NCI-H1105 (cell line): ENCODE data around the gene RSAD2.

Source experiments
- DNase-seq: peaks from one replicate; lab custom pipeline; 2025; lab: John Stamatoyannopoulos, UW

Gene RSAD2

GRCh38 chr2:6906165-6906741 lies 28.7 kb downstream of the RSAD2 start:
- DNase-seq, result peak; percentile 21

- DNase-seq, result no peak
These were observed 30.7 kb downstream of the RSAD2 start for GRCh38 chr2:6908291-6908690.

DNA sequence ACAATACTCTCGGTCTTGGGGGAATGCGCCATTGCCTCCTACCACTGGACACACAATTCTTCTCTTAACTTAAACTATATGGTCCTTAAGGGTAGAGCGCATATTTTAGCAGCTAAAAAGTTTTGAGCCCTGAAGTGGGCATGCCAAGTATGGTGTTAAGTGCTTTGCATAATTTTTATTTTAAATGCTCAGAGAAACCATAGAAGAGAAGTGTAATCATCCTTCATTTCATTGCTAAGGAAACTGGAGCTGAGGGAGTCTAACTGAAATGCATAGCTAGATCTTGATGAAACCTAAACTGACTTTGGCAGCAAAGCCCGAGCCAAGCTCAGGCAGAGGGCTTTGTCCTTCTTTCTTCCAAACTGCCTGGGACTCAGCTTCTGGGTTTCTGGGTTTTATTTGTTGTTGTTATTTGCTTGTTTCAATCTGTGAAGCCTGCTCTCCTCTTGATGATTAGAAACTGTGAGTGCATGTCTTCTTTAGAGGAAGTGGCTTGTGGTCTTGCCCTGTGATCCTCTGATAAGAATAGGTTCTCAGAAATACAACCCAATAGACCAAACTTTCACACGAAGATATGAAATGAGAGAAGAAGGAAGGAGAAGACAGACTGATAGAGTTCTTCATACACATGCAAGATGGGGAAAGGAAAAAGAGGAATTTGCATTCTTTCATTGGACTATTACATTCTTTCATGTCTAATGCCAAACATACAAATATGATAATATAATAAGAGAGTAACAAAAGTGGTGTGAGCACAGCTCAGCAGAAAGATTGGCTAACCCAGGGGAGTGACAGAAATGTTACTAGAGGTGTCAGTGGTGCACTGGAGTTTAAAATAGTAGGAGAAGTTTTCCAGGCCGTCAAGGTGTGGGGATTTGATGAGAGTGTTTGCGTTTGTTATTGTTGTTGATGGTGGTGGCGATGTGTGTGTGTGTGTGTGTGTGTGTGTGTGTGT lies 32.1 kb downstream of the RSAD2 start:
- no peak for DNase-seq

DNA sequence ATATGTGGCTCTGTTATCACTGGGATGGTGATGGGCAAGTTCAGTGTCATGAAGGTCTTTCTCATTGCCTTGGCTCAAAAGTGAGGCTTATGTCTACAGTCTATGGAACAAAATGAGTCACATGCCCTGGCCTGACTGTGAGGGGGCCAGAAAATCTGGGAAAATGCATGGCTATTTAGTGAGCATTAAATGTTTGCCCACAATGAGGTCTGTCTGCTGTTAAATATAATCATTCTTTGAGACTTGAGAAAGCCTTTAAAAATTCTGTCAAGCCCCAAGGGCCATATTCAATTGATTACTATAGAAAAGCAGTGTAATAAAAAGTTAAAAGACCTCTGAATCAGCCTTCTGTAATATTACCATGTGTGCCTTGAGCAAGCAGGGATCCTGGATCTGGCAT lies 34.1 kb downstream of the RSAD2 start:
- DNase-seq, result no peak

GRCh38 chr2:6913415-6914157 lies 36.0 kb downstream of the RSAD2 start:
- DNase-seq, result no peak

- DNase-seq, result no peak
These were observed 37.3 kb downstream of the RSAD2 start for GRCh38 chr2:6914828-6915227.

- DNase-seq, result no peak
These were observed 37.8 kb downstream of the RSAD2 start for GRCh38 chr2:6915399-6915798.

GRCh38 chr2:6916224-6916623 lies 38.6 kb downstream of the RSAD2 start:
- no peak for DNase-seq

- no peak for DNase-seq
These were observed 39.1 kb downstream of the RSAD2 start for GRCh38 chr2:6916736-6917070.

GRCh38 chr2:6917071-6917760 lies 39.6 kb downstream of the RSAD2 start, which contains the start of gene RNF144A:
RNF144A (plus strand) TSS chr2:6917412; CDS start chr2:6996927, 79,515 bp downstream.
- DNase-seq, result peak; percentile 41

DNA sequence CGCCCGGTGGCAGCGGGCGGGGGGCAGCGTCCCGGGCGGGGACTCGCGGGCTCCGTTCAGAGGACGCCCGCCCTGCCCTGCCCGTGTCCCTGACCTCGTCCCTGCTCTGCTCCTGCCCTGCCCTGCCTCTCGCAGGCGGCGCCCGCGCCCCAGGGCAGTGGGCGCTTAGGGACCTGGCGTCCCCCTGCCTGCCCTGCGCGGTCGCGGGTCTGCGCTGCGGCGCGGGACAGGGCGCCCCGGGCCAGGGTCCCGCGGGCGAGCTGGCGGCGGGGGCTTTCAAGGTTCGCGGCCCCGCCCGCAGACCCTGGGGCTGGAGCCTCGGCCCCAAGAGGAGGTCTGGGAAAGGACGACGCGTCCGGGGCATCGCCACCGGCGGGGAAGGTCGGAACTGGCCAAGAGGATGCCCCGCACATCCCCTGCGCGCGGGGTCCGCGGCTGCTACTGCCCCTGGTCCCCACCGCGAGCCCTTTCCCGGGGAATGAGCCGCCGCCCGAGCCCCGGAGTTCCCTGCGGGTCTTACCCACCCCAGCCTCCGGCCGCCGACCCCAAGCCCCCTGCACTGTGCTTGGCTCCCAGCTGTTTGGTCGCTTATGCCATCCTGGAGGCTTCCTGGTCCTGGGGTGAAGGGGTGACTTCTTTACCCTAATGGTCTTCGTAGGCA lies 40.3 kb downstream of the RSAD2 start:
- DNase-seq, result no peak

DNA sequence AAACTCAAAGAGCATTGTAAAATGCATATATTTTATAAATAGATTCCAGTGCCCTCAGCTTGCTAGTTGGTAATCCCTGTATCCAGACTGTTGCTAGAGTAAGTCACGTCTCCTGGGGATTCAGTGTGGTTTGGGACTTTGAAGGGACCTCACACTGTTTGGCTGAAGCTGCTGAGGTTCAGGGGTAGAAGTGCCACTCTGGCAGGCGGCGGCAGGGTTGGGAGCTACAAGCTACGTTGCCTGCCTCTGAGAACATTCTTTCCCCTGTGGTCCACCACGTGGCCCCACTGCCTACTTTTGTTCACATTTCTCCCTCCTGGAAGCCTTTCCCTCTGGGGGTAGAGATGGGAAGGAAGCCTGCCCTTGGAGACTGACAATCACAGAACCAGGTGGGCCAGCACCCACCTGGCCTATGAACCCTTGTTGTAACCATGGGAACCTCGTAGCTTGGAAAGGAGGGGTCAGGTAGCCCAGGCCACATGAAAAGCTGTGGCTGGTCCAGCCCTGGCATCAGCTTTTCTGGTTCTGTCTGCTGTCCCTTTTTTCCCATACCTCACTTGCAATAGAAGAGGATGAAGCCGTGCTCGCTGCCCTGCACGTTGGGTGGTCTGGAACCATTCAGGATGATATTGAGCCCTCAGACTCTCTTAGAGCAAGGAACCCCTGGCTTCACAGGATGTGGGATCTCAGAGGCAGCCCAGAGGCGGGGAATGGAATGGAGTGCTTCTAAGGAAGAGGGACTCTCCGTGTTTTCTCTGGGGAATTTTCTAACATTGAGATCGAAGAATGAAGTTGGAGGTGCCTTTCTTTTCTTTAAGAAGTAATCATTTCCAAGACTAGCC lies 42.5 kb downstream of the RSAD2 start:
- DNase-seq, result no peak

GRCh38 chr2:6920743-6921064 lies 43.1 kb downstream of the RSAD2 start:
- DNase-seq, result no peak

GRCh38 chr2:6921321-6921922 lies 43.8 kb downstream of the RSAD2 start:
- DNase-seq, result no peak

DNA sequence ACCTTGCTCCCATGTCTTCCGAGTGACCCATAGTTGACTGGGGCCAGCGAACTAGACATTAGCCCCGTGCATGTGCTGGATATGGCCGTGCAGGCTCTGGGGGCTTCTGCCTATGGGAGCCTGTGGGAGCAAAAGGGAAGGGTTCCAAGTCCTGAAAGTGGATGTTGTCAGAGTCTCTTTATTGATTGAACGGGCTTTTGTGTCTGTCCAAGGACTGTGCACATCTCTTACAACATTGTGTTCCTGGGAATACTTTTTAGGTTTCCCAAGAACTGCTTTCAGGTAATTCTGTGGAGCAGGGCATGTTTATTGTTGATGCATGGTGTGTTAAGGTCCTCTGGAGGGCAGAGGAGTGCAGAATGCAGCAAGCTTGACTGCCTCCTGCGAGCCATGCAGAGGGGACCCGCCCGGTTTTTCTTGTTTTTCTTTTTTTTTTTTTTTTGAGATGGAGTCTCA lies 44.7 kb downstream of the RSAD2 start:
- DNase-seq, result no peak

- no peak for DNase-seq
These were observed 45.7 kb downstream of the RSAD2 start for GRCh38 chr2:6923319-6923718.

GRCh38 chr2:6924101-6924923 lies 46.7 kb downstream of the RSAD2 start:
- DNase-seq, result no peak

DNA sequence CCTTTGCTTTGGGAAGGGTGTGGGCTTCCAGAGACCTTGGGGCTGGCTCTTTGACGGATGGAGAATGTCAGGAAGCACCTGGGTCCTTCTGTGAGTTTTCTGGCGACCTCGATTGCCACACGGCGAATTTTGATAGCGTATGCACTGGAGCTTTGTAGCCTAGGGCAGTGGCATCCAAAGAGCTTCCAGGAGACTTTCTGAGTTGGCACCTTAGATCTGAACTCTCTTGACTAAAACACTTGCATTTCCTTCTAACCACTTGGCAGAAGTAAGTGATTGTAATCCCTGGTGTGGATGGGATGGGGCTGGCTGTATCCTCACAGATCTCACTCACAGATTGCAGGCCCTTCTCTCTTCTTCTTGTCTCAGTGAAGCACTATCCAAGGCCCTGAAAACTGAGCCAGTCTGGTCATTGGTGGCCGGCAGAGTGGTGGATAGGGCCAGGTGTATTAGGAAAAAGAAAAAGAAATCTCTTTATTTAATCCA lies 47.4 kb downstream of the RSAD2 start:
- DNase-seq, result no peak

DNA sequence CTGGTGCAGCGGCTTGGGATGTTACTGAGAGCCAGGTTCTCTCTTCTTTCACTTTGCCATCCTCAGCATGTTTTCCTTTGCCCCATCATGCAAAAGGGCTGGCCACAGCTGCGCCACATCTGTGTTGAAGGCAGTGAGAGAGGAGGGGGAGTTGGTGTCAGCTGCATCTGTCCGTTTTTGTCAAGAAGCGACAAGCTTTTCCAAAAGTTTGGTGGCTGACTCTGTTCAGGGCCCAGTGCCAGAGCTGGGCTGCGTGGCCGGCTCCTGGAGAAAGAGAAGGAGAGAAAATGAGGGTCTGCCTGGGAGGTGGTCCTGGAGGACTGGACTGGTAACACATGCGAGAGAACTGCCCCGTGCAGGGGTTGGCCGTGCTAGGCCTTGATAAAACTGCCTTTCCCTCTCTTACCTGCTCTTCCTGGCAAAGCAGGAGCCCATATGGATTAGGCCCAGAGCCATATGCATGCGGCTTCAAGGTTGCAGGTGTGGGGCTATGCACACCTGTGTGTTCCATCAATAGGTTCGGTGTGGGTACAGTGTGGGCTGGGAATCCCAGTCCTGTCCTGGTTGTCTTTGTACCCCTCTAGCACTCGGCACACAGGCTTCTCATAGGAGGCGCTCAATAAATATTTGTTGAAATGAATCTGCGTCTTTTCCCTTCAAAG lies 48.6 kb downstream of the RSAD2 start:
- no peak for DNase-seq
